GM18511 (cell line): ENCODE results near the gene TFF3.

Source experiments
- ATAC-seq: cut with Tn5 transposase; IDR thresholded peaks from one replicate; pipeline ENCODE4 v1.9.1; 2021; ENCODE audit warnings: mild to moderate bottlenecking, moderate library complexity; ENCODE audit not compliant: unreplicated experiment

TFF3 gene

GRCh38 chr21:42315296-42315891 lies at the start of gene TFF3:
Gene TFF3, minus strand, starts transcription at chr21:42315409. Its CDS starts 35 bp downstream, at chr21:42315374.
- no peak for ATAC-seq

- ATAC-seq, result no peak
Measured at GRCh38 chr21:42364304-42364865, 49.2 kb upstream of the TFF3 start.

GRCh38 chr21:42363312-42363711 lies 48.1 kb upstream of the TFF3 start:
- no peak for ATAC-seq

- no peak for ATAC-seq
Measured at GRCh38 chr21:42362700-42363099, 47.5 kb upstream of the TFF3 start.

- ATAC-seq, result no peak
Measured at GRCh38 chr21:42362198-42362597, 47.0 kb upstream of the TFF3 start.

GRCh38 chr21:42361286-42361685 lies 46.1 kb upstream of the TFF3 start:
- no peak for ATAC-seq

GRCh38 chr21:42360317-42360716 lies 45.1 kb upstream of the TFF3 start:
- ATAC-seq, result no peak

GRCh38 chr21:42358937-42359336 lies 43.7 kb upstream of the TFF3 start:
- ATAC-seq, result no peak

GRCh38 chr21:42358261-42358660 lies 43.1 kb upstream of the TFF3 start:
- no peak for ATAC-seq

- ATAC-seq, result no peak
Measured at GRCh38 chr21:42357307-42357706, 42.1 kb upstream of the TFF3 start.

GRCh38 chr21:42356650-42357049 lies 41.4 kb upstream of the TFF3 start:
- no peak for ATAC-seq

GRCh38 chr21:42356046-42356445 lies 40.8 kb upstream of the TFF3 start:
- ATAC-seq, result no peak

GRCh38 chr21:42353623-42354022 lies 38.4 kb upstream of the TFF3 start:
- ATAC-seq, result no peak

- no peak for ATAC-seq
Measured at GRCh38 chr21:42352441-42353095, 37.4 kb upstream of the TFF3 start.

- ATAC-seq, result no peak
Measured at GRCh38 chr21:42351626-42352440, 36.6 kb upstream of the TFF3 start.

- no peak for ATAC-seq
Measured at GRCh38 chr21:42350927-42351426, 35.8 kb upstream of the TFF3 start, which contains the start of gene TFF2. Gene TFF2, minus strand, starts transcription at chr21:42350994. Its CDS starts 37 bp downstream, at chr21:42350957.

- no peak for ATAC-seq
Measured at GRCh38 chr21:42350318-42350910, 35.2 kb upstream of the TFF3 start.

- ATAC-seq, result no peak
Measured at GRCh38 chr21:42349420-42350317, 34.5 kb upstream of the TFF3 start.

- ATAC-seq, result no peak
Measured at GRCh38 chr21:42348762-42349161, 33.6 kb upstream of the TFF3 start.
